ENCODE measurements around the gene CAPN13.

CAPN13 gene

DNA sequence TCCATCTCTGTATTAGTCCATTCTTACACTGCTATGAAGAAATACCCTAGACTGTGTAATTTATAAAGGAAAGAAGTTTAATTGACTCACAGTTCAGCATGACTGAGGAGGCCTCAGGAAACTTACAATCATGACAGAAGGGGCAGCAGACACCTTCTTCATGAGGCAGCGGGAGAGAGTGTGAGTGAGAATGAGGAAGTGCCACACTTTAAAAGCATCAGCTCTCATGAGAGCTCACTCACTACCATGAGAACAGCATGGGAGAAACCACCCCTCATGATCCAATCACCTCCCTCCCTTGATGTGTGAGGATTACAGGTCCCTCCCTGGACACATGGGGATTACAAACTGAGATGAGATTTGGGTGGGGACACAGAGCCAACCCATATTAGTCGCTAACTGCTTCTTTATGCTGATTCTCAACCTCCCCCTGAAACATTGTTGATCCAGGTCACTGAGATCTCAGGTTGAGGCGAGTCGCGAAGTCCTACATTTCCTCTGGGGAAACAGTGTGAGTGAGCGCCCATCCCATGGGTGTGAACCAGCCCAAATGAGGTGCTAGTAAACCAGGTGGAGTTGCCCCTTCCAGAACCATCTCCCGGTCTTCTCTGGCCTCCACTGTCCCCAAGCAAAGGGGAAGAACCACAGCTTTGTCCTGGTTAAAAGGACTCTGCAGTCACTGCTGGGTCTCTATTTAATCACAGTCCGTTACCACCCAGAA lies 123.8 kb downstream of the CAPN13 start:
- DNase-seq (ENCODE audit: low spot score) = no peak

DNA sequence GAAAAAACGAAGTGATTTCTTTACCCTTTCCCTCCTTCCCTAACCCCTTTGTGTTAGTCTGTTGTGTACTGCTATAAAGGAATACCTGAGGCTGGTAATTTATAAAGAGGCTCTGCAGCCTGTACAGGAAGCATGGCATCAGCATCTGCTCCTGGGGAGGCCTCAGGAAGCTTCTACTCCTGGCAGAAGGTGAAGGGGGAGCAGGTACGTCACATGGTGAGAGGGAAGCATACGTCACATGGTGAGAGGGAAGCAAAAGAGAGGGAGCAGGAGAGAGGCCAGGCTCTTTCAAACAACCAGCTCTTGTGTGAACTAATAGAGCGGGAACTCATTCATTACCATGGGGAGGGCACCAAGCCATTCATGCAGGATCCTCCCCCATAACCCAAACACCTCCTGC lies 126.2 kb downstream of the CAPN13 start:
- DNase-seq (ENCODE audit: low spot score) = no peak

DNA sequence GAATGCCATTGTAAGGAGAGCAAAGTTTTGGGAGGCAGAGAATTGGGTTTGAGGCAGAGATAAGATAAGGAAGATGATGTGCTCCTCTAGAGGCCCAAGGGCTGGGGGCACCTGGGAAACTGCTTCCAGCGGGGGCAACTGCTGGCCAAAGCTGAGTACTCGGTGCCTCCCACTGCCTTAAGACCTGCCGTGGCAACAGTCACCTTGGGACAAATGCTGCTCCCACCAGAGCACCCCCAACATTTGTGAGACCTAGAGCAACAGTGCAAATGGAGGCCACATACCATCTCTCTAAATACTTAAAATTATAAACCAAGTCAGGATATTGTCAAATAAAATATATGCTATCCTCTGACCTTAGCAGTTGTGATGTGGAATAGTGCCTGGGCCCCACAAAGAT lies 127.1 kb downstream of the CAPN13 start:
- no peak for DNase-seq (ENCODE audit: low spot score)

DNA sequence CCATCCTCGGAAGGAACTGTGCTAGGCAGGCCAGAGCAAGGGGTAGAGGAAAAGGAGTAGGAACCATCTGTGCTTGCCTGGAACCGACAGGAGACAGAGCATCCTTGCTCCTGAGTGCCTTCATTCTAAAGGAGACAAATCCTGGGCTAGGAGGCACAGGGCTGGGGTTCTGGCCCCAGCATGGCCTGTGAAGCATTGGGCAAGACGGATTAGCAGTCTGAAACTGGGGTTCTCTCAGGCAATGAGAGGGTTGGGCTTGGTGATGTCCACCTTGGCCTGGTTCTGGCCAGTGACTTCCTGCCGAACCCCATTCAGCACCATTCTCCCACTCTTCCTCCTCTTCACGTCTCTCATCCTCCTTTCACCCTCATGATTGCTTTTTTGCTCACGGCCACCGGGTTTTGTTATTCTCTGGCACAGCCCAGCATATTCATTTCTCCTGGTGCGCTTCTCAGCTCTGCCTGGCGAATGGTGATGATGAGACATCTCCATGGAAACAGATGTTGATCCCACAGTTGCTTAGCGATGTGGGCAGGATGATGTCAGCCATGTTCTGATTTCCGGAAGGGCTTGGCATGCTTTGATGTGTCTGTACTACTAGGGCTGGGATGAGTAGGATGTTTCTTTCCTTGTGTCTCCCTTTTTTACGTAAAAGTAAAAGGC lies 127.7 kb downstream of the CAPN13 start:
- no peak for DNase-seq (ENCODE audit: low spot score)

DNA sequence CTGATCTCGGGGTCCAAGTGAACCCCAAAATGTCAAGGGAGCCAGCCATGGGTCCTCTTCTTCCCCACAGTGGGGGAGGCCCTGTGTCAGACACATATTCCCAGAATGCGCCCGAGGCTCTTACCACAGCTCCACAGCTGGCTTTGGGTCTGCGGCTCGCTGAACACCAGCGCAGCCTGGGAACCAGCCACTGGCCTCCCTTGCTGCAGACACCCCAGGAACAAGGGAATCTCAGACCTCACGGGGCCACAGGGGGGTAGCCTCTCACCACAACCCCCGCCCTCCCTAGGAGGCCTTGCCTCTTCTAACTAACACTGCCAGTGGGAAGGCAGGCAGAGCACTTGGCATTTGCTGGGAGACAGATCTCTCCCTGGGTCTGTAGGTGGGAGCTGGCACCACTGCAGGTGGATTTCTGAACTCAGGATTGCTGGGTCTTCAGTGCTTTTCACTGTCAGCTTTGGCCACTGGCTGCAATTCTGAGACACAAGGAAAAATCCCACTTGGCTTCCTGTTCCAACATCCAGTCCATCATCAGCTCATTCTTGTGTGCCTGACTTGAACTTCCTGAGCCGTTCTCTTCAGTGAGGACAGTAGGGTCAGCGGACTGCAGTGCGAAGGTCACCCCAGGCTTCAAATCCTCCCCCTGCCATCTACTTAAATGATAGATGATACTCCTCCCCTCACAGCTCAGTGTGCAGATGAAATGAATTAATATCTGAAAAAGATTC lies 128.7 kb downstream of the CAPN13 start:
- no peak for DNase-seq (ENCODE audit: low spot score)

DNA sequence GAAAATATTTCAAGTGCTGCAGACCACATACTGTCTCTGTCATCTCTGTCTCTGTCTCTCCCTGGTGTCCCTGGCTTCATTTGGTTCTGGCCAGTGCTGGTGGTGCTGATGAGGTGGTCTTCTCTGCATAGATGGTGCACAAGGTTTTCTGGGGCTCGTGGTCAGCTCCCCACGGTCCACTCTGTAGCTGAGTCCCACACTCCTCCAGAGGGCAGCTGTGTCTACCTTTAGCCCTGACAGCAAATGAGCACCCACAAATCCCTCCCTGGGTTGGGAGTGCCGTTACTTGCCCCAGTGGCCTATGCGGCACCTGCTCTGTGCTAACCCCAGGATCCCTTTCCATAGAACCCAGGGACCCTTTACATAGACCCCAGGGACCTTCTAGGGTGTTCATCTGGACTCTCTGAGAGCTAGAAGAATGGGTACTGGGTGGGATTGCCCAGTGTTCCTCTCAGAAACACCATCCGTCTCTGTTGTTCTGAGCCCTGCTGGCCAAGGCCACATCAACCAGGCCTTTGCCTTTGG lies 129.3 kb downstream of the CAPN13 start:
- DNase-seq (ENCODE audit: low spot score) = no peak

DNA sequence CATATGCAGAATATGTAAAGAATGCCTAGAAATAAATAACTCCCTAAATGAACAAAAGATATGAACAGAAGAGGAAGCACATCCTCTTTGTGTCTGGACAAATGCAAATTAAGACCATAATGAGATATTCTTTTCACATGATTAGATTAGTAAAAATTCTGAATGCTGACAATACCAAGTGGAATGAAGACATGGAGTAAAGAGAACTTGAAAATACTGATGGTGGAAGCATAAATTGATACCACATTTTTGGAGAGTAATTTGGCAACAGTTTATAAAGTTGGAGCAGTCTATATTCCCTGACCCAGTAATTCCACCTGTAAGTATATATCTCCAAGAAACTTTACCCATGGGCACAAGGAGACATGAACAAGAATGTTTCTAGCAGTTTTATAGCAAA lies 130.0 kb downstream of the CAPN13 start:
- DNase-seq (ENCODE audit: low spot score) = no peak

DNA sequence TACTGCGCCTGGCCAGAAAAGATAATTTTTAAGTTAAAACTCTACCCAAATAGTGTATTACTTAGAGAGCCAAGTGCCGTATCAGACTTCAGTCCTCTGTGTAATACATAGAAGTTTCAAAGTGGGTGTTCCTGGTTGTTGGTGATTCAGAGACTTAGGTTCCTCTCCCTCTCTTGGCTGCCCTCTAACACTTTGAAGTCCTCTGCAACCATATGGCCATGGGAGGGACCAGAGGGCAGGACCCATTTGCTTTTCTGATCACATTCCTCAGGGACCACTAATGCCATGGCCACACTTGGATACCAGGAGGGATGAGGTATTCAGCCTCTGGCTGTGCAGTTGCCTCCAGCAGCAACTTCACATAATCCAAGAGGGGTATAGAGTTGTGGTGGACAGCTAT lies 131.5 kb downstream of the CAPN13 start:
- DNase-seq (ENCODE audit: low spot score) = no peak

DNA sequence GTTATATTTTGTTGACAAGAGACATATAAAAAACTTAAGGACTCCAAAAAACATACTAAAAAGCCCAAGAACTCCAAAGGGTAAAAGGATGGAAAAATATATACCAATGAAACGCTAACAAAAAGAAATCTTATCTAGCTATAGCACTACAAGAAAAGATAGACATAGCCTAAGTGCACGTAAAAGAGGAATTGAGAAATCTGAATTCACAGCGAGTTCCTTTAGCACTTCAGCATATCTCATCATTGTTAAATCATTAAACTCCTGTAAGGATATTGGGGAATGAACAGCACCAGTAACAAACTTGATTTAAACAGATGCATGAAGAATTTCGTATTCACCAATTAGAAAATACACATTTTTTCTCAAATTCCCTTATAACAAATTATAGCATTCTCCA lies 134.1 kb downstream of the CAPN13 start:
- DNase-seq (ENCODE audit: low spot score) = no peak

Measured in LoVo (cell line).